Spinal cord (tissue), 10 donors: ENCODE results near the gene TMC5. TPM values are rescaled to one million over a fixed set of nuclear protein-coding genes. Genes with fewer than 3 reads are reported as not detected.

Experiments used
- DNase-seq, 6 donors: peaks; one replicate each; pipeline versions ENCODE4 v3.0.0 to v3.0.0-alpha.2; 2013 to 2015; ENCODE audit warnings: low spot score in 6 of 6, low read depth in 4 of 6
- H3K27ac ChIP-seq: one replicate; pipeline ENCODE4 v1.5.1; 2013; ENCODE audit warnings: low read depth, low read length, control low read depth
- H3K27me3 ChIP-seq: one replicate; pipeline ENCODE4 v1.6.1; 2013; ENCODE audit warnings: low read length; ENCODE audit not compliant: control insufficient read depth, insufficient read depth
- H3K36me3 ChIP-seq: one replicate; pipeline ENCODE4 v1.6.1; 2013; ENCODE audit warnings: low read length; ENCODE audit not compliant: control insufficient read depth, insufficient read depth
- H3K4me1 ChIP-seq: one replicate; pipeline ENCODE4 v1.6.1; 2013; ENCODE audit warnings: low read length; ENCODE audit not compliant: control insufficient read depth, insufficient read depth
- H3K4me3 ChIP-seq: one replicate; pipeline ENCODE4 v1.5.1; 2013; ENCODE audit warnings: low read depth, low read length, control low read depth
- H3K9me3 ChIP-seq: one replicate; pipeline ENCODE4 v1.6.1; 2013; ENCODE audit warnings: low read length; ENCODE audit not compliant: control insufficient read depth, insufficient read depth
- WGBS: methylation state at CpG from one replicate; pipeline ENCODE4 v1.1.5; 2013; ENCODE audit warnings: missing lambda C conversion rate; ENCODE audit not compliant: insufficient coverage; 5-methylcytosine and 5-hydroxymethylcytosine counted together
- polyA plus RNA-seq, 2 donors: library from polyadenylated mRNA; unstranded; fragments of 120-200 nt; gene quantifications; one replicate each; pipeline ENCODE4 v1.2.1, GENCODE V29; 2013; ENCODE audit not compliant: insufficient read length in 2 of 2
- total RNA-seq, 2 donors: library from RNA; depleted of rRNA in 1 of 2; stranded (reverse); fragments of 120-200 nt in 1 of 2; fragments of >200 nt in 1 of 2; gene quantifications; one replicate each; pipeline versions ENCODE4 v1.2.3 to v1.2.4, GENCODE V29; 2013 to 2014
- donor health status: healthy.

TMC5 gene
- total and polyA plus RNA-seq, 4 donors, result 0.20 to 2.4 (median 0.38) TPM

DNA sequence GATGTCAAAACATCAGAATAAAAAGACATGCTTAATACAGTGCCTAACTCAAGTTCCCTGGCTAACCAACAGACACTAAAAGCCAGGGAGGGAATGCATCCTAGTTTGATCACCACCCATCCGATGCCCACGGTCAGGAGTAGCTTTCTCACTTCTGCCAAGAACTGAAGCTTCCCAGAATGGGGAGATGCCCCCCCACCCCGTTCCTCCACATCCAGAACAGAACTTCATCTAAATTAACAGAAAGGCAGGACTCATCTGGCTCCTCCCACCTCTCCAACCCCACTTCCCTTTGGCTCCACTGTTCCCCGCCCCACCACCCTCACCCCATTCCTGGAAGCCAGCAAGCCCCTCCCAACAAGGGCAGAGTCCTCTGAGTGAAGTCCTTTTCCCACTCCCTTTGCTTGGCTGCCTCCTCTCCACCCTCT, 70.5 kb downstream of the TMC5 start:
- WGBS, result 67% methylated on average over 4 of the region's 4 CpGs

DNA sequence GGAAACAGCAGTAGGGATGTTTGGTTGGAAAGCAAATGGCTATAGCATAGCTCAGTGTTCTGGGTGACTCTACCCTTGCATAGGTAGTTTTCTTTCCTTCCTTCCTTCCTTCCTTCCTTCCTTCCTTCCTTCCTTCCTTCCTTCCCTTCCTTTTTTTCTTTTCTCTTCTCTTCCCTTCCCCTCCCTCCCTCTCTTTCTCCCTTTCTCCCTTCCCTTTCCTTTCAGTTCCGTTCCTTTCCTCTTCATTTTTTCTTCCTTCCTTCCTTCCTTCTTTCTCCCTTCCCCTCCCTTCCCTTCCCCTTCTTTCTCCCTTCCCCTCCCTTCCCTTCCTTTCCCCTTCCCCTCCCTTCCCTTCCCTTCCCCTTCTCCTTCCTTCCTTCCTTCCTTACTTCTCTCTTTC, 72.9 kb downstream of the TMC5 start:
- Histone ChIP-seq H3K4me3 (no peak overlapping the region), H3K36me3 (peaks cover under 1% of the 10 kb centered on the region), H3K4me1 (no peaks in the 10 kb centered on the region), H3K9me3 (no peaks in the 10 kb centered on the region), H3K27me3 (no peaks in the 10 kb centered on the region), H3K27ac (no peak overlapping the region)
- no peak for DNase-seq
- 93% methylated on average over 1 of the region's 1 CpG for WGBS

More for the DNA sequence above, 70.5 kb downstream of the TMC5 start:
- Histone ChIP-seq H3K27me3 (no peaks in the 10 kb centered on the region), H3K4me1 (no peaks in the 10 kb centered on the region), H3K36me3 (no peaks in the 10 kb centered on the region), H3K4me3 (no peak overlapping the region), H3K9me3 (no peaks in the 10 kb centered on the region), H3K27ac (no peak overlapping the region)
- DNase-seq, result no peak

DNA sequence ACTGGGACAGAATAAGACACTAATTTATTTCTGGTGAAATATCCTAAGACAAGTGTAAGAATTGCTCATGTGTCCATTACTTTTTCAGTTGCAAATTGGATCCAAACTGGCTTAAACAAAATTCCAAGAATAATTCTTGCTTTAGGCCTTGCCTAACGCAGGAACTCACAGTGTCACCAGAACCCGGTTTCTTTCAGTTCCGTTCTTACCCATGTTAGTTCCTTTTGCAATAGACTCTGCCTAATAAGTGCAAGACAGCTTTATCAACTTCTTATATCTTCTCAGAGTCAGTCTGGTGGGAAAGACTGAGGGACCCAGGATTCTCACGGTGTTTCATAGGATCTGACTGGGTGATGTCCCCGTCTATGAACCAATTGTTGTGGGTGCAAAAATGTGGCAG, 79.5 kb downstream of the TMC5 start:
- no peak overlapping the region for H3K27ac ChIP-seq
- no peak for DNase-seq
- 70% methylated on average over 2 of the region's 5 CpGs for WGBS
- H3K9me3 ChIP-seq, result no peaks in the 10 kb centered on the region
- no peaks in the 10 kb centered on the region for H3K4me1 ChIP-seq
- H3K4me3 ChIP-seq, result no peak overlapping the region
- peaks cover 21% of the 10 kb centered on the region for H3K36me3 ChIP-seq
- H3K27me3 ChIP-seq, result no peaks in the 10 kb centered on the region

DNA sequence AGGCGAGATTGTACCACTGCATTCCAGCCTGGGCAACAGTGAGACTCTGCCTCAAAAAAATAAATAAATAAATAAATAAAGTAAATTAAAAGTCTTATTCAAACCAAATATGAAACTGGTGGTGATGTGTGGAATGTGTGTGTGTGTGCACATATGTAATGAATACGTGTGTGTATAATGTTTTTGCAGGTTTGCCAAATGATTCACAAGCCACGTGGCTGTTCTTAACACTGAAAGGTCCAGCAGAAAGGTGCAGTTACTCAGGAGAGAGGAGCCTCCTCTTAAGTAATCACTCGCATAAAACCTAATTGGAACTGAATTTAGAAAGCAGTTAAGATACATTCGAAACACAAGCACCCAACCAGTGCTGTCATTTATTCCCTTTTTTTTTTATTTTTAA, 81.3 kb downstream of the TMC5 start:
- 86% methylated on average over 1 of the region's 5 CpGs for WGBS
- H3K27me3 ChIP-seq, result no peaks in the 10 kb centered on the region

DNA sequence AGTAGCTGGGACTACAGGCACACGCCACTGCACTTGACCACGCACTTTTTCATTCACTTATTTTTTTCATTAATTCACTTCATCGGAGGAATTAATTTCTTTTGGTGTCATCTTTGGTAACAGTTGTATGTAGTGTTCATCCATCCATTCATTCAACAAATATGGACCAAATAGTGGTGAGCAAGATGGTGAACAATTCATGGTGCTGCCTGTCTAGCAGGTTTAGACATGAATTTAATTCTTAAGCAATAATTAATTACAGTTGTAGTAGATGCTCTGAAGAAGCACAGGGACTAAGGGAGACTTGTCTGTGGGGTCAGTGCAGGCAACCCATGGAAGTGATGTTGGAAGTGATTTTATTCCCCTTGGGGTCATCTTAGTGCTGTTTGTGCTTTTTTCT, 81.8 kb downstream of the TMC5 start:
- no peak for DNase-seq
- no CpG with 5 or more reads among the region's 3 CpGs for WGBS
- H3K36me3 ChIP-seq, result peaks cover 32% of the 10 kb centered on the region

More for the DNA sequence above, 81.3 kb downstream of the TMC5 start:
- peaks cover 32% of the 10 kb centered on the region for H3K36me3 ChIP-seq
- DNase-seq, result no peak
- no peaks in the 10 kb centered on the region for H3K9me3 ChIP-seq
- no peaks in the 10 kb centered on the region for H3K4me1 ChIP-seq
- no peak overlapping the region for H3K4me3 ChIP-seq
- no peak overlapping the region for H3K27ac ChIP-seq

DNA sequence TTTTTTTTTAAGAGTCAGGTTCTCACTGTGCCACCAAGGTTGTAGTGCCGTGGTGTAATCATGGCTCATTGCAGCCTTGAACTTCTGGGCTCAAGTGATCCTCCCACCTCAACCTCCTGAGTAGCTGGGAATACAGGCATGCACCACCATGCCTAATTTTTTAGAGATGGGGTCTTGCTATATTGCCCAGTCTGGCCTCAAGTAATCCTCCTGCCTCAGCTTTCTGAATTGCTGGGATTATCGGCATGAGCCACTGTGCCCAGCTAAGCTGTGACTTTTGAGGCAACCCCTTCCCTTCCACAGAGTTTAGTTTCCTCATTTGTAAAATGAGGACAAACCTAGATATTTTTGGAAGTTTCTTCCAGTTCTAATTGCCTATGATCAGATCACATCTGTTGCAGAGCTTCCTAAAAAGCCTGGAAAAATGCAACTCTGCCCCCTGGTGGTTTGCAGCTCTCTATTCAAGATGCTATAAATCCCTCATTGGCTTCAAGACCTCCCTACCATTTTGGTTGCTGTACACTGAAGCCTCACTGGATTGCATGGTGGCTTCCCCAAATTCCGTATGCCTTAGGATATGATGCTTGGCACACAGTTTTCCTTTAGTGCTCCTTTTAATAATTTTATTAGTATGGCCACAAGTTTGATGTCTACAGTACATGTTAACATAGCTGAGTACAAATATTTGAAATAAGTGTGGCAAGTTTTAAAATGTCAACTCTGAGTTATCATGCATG, 84.9 kb downstream of the TMC5 start:
- H3K27me3 ChIP-seq, result no peaks in the 10 kb centered on the region
- no peaks in the 10 kb centered on the region for H3K9me3 ChIP-seq
- H3K4me1 ChIP-seq, result no peaks in the 10 kb centered on the region
- H3K4me3 ChIP-seq, result no peak overlapping the region
- peak in 5 of 6 donors; percentile 62 to 94 (median 79) for DNase-seq
- WGBS, result 100% methylated on average over 1 of the region's 3 CpGs
- H3K27ac ChIP-seq, result no peak overlapping the region
- peaks cover 41% of the 10 kb centered on the region for H3K36me3 ChIP-seq

More for the DNA sequence above, 81.8 kb downstream of the TMC5 start:
- no peak overlapping the region for H3K4me3 ChIP-seq
- H3K9me3 ChIP-seq, result no peaks in the 10 kb centered on the region
- H3K27ac ChIP-seq, result no peak overlapping the region
- H3K27me3 ChIP-seq, result no peaks in the 10 kb centered on the region
- H3K4me1 ChIP-seq, result no peaks in the 10 kb centered on the region

DNA sequence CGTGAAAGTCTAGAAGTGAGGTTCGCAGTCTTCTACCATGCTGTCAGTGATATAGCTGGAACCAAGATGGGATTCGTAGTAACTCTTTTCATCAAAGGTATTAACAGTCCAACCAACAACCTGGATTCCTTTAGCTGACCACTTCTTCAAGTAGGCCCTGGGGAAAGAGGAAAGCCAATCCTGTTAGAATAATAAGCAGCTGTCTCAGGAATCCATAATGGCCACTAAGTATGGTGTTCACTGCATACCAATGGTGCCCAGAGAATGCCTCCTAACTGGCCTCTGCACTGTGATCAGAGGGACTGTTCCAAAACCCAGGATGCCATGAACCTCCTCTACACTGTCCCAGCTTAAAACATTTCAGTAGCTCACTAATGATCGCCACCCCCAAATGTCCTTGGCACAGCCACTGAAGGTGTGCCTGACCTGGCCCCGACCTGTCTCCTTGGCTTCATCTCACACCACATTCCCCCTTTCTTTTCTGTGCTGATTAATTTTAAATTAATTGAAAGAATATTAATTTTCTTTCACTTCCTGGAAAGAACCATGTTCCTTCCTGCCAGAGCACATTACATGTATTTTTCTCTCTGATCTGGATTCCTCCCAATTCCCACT, 85.9 kb downstream of the TMC5 start:
- no peak for DNase-seq
- H3K4me3 ChIP-seq, result no peak overlapping the region
- no peaks in the 10 kb centered on the region for H3K9me3 ChIP-seq
- no peak overlapping the region for H3K27ac ChIP-seq
- H3K4me1 ChIP-seq, result no peaks in the 10 kb centered on the region
- WGBS, result 92% methylated on average over 2 of the region's 5 CpGs
- peaks cover 41% of the 10 kb centered on the region for H3K36me3 ChIP-seq
- H3K27me3 ChIP-seq, result no peaks in the 10 kb centered on the region

DNA sequence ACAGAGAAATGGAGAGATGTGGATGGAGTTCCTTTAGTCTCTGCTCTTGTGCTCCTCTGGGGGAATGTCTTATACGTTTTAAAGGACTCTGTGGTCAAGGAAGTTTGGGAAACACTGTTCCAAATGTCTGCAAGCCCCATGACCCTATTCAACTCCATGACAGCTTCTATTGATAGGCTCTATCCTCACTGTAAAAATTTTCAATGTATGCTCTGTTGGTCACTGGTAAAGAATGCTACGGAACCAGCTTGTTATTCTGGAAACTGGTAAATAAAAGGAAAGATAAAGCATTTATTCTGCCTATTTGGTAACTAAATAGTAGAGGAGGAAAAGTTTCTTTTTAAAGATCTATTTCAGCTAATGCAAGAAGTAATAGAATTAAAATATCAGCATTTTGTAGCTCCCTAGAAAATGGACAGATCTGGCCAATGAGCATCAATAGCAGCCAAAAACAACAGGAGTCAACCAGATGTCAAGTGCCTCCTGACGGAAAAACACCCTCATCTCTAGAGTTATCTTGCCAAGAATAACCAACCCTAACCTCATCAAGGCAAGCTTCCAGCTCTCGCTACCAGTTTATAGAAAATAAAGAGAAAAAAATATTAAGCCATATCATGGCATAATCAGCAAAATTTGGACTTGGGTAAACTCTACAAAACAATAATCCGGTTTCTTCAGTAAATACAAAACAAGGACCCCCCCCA, 88.1 kb downstream of the TMC5 start:
- H3K4me1 ChIP-seq, result no peaks in the 10 kb centered on the region
- peak overlapping the region; percentile 13 for H3K27ac ChIP-seq
- DNase-seq, result peak in 1 of 6 donors; percentile 73
- WGBS, result 100% methylated on average over 1 of the region's 5 CpGs
- peaks cover 41% of the 10 kb centered on the region for H3K36me3 ChIP-seq
- no peaks in the 10 kb centered on the region for H3K27me3 ChIP-seq
- no peaks in the 10 kb centered on the region for H3K9me3 ChIP-seq
- H3K4me3 ChIP-seq, result no peak overlapping the region

DNA sequence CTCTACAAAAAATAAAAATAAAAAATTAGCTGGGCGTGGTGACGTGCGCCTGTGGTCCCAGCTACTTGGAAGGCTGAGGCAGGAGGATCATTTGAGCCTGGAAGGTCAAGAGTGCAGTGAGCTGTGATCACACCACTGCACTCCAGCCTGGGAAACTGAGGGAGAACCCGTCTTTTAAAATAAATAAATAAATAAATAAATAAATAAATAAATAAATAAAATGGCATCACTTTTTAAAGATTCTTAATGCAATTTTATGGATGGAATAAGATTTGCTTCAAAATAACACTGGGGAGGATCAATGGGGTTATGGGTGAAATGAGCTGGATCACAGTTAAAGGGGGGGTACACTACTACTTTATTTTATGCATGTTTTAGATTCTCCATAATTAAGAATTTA, 89.3 kb downstream of the TMC5 start:
- H3K36me3 ChIP-seq, result peaks cover 33% of the 10 kb centered on the region
- WGBS, result 100% methylated on average over 3 of the region's 4 CpGs

More for the DNA sequence above, 89.3 kb downstream of the TMC5 start:
- H3K27ac ChIP-seq, result no peak overlapping the region
- no peaks in the 10 kb centered on the region for H3K4me1 ChIP-seq
- H3K9me3 ChIP-seq, result no peaks in the 10 kb centered on the region
- DNase-seq, result no peak
- H3K27me3 ChIP-seq, result no peaks in the 10 kb centered on the region
- H3K4me3 ChIP-seq, result no peak overlapping the region
